DND-41 (cell line): Measurements from ENCODE around the gene PLAC1.

Experiments
- EZH2 ChIP-seq: IDR thresholded peaks from 3 replicates; pipeline ENCODE4 v1.6.1; 2012; ENCODE audit warnings: borderline replicate concordance, low read depth, mild to moderate bottlenecking, moderate library complexity, low read length, inconsistent platforms; ENCODE audit not compliant: severe bottlenecking
- TF ChIP-seq, protein P1 (sequence below): IDR thresholded peaks from 2 replicates; pipeline ENCODE4 v1.5.1; 2012; ENCODE audit warnings: borderline replicate concordance, low read length, moderate library complexity, mild to moderate bottlenecking; ENCODE audit not compliant: poor library complexity, severe bottlenecking; ENCODE audit errors: extremely low read depth

DNA sequence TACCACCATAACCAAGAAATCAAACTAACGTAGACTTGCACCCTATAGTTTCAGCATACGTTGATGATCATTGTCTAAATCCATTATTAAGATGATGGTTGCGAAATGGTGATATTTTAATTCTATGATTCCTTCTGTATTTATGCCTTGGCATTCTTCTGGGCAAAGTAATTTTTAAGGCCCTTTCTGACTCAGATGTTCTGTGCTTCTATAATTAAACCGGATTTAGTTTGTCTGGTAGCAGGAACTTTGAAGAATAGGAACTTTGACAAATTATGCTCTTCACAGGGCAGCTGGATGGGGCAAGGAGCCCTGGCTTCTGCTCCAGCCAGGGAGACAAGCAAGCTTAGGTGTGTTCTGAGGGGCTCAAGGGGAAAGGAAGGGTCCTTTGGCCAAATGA lies 23.8 kb upstream of the PLAC1 start:
- TF ChIP-seq, protein P1, sequence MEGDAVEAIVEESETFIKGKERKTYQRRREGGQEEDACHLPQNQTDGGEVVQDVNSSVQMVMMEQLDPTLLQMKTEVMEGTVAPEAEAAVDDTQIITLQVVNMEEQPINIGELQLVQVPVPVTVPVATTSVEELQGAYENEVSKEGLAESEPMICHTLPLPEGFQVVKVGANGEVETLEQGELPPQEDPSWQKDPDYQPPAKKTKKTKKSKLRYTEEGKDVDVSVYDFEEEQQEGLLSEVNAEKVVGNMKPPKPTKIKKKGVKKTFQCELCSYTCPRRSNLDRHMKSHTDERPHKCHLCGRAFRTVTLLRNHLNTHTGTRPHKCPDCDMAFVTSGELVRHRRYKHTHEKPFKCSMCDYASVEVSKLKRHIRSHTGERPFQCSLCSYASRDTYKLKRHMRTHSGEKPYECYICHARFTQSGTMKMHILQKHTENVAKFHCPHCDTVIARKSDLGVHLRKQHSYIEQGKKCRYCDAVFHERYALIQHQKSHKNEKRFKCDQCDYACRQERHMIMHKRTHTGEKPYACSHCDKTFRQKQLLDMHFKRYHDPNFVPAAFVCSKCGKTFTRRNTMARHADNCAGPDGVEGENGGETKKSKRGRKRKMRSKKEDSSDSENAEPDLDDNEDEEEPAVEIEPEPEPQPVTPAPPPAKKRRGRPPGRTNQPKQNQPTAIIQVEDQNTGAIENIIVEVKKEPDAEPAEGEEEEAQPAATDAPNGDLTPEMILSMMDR: no peak
- TF ChIP-seq EZH2: no peak
